Gastrocnemius medialis (tissue), 4 donors: ENCODE measurements around the gene SCAF11.

Source experiments
- POLR2A ChIP-seq, 2 donors: fragments of 450-650 bp; IDR thresholded peaks; one replicate each; pipeline ENCODE4 v1.6.1; 2017; ENCODE audit warnings: antibody characterized with exemption in 2 of 2, mild to moderate bottlenecking in 2 of 2, moderate library complexity in 2 of 2
- TF ChIP-seq, protein P1 (sequence below), 5 experiments: fragments of 450-650 bp in 3 of 5; fragments of 200-600 bp in 2 of 5; sonication (generic) in 2 of 5; IDR thresholded peaks in 4 of 5; conservative IDR thresholded peaks in 1 of 5; 1 replicate in 4 of 5; 2 replicates in 1 of 5; pipeline ENCODE4 v1.5.1; 2016 to 2019; ENCODE audit warnings: antibody characterized with exemption in 5 of 5, mild to moderate bottlenecking in 3 of 5, moderate library complexity in 3 of 5

DNA sequence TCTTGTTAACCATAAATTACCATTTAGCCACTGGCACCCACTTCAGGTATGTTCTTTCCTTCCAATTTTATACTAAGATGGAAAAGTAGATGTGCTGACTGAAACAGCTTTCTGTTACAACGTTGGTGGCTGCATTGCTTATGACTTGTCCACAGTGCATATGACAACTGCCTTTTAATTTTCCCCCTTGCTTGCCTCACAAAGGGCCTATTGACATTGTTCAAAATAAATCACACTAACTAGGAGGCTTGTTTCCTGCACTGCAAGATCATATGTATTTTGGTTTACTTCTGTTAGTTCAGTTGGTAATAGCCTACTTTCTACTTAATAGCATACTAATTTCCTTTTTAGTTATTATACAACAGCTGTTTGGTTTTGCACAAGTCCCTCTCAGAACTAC lies 55.4 kb downstream of the SCAF11 start:
- TF ChIP-seq POLR2A (IDR thresholded peaks at IDR 0.05), result no peak
- TF ChIP-seq, protein P1, sequence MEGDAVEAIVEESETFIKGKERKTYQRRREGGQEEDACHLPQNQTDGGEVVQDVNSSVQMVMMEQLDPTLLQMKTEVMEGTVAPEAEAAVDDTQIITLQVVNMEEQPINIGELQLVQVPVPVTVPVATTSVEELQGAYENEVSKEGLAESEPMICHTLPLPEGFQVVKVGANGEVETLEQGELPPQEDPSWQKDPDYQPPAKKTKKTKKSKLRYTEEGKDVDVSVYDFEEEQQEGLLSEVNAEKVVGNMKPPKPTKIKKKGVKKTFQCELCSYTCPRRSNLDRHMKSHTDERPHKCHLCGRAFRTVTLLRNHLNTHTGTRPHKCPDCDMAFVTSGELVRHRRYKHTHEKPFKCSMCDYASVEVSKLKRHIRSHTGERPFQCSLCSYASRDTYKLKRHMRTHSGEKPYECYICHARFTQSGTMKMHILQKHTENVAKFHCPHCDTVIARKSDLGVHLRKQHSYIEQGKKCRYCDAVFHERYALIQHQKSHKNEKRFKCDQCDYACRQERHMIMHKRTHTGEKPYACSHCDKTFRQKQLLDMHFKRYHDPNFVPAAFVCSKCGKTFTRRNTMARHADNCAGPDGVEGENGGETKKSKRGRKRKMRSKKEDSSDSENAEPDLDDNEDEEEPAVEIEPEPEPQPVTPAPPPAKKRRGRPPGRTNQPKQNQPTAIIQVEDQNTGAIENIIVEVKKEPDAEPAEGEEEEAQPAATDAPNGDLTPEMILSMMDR (IDR thresholded peaks at IDR 0.05 in 4 of 5, conservative IDR thresholded peaks at IDR 0.05 in 1 of 5), result no peak
